ENCODE measurements around the gene HOXA7.

The HOXA7 gene

DNA sequence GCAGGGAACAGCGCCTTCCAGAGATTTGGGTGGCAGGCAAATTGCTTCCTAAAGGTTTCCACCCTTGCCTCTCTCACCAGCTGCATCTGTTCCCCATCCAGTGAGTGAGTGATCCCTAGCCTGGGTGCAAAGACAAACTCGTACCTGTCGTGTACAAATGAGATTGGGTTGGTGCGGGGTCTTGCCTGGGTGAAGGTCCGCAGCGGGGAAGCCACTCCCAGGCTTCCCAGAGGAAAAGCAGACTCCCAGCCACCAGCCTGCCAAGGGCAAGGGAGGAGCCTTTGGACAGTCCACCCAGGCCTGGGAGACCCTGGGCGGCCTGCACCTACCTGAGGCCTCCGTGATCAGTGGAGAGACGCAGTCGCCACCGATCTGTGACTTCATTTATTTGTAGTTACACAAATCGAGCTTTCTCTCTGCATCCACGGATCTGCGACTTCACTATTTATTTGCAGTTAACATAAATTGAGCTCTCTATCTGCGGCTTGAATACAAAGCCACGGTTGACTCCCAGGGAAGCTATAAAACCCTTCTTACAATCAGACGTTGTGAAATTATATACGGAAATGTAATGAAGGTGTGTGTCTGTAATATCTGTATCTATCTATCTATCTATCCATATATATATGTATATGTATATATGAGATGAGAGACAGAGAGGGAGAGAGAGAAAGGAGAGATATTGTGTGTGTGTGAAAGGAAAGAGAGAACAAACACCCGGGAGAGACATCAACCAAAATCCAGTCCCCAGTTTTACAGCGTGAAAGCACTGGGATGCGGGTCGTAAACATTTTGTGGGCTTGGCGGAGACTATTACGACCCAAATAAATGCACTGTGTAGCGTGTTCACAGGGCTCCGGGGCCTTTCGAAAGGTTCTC, 3.0 kb upstream of the HOXA7 start:
- DNase-seq (ENCODE audit: low spot score), result no peak

GRCh38 chr7:27158436-27159265, 2.2 kb upstream of the HOXA7 start:
- DNase-seq (ENCODE audit: low spot score), result no peak

DNA sequence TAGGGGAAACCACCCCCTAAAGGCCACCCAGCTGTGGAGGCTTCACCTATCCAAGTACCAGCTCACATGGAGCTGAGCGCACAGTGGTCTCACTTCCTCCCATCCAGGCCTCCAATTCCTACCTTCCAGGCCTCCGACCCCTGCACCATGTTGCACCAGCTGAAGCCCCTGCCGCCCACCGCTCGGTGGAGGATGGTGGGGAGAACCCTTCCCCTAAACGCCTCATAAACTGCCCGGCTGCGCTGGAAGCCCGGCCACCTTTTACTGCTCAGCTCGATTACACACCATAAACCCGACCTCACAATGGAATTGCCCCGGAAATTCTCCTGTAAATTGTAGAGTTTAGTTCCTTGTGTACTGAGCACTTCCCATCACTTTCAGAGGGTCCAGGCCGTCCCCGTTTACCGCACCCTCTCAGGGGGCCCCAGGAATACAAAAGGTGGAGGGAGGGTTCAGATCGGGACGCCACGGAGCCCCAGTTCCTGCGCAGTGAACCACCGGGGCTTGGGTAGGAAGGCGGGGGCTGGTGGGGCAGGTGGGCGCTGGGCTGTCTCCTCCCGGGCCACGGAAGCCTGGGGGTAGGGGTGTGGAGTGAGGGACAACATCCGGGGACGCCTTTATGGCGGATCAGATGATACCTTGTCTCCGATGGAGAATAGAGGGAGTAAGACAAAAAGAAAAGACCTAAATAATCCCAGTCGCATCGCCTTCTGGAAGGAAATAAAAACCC, 1.4 kb upstream of the HOXA7 start:
- no peak for DNase-seq (ENCODE audit: low spot score)

GRCh38 chr7:27156916-27157701, 634 bp upstream of the HOXA7 start:
- DNase-seq (ENCODE audit: low spot score), result no peak

- DNase-seq (ENCODE audit: low spot score), result no peak
Observed at GRCh38 chr7:27155816-27156507, 513 bp downstream of the HOXA7 start.

DNA sequence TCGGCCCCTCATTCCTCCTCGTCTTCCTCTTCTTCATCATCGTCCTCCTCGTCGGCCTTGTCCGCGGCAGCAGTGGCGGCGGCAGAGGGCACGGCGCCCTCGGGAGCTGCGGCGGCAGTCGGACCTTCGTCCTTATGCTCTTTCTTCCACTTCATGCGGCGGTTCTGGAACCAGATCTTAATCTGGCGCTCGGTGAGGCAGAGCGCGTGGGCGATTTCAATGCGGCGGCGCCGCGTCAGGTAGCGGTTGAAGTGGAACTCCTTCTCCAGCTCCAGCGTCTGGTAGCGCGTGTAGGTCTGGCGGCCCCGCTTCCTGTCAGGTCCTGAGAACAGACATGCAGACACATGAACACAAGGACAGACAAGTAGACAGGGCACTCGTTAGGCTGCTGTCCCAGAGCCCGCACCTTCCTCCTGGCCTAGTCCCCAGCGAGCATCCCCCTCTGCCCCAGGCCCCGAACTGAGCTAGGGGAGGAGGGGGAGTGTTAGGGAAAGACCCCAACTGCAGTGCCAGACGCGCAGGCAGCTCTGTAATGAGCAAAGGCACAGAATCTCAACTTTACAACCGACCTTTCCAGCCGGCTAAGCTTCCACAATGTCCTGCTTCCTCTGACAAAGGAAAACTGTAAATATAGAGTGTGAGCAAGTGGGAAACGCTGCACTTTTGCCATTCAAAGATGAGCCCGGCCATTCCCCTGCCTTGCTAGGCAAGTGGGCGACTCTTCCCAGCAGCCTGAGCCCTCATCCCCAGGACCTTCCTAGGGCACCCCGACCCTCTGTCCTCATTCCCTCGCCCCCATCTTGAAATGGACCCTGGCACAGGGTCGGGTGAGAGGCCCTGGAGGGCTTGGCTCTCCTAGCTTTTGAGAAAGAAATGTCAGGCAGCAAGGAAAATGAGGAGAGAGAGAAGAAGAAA, 1.3 kb downstream of the HOXA7 start:
- no peak for DNase-seq (ENCODE audit: low spot score)

DNA sequence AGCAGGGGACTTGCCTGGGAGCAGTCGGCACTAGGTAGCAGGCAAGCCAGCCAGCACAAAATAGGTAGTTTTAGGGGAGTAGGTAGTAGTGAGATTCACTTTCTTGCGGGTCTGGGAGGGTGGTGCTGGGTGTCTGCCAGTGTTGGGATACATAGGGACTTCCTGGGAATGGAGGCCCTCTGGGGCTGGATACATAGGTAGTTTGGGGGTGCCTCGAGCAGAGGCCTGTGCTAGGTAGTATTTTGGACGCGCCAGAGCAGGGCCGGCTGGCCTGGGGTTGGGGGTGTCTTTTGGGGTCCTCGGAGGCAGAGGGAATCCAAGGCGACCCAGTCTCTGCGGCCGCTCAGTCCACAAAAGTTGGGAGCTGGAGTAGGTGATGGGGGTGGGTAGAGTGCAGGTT, 2.1 kb downstream of the HOXA7 start:
- DNase-seq (ENCODE audit: low spot score), result no peak

GRCh38 chr7:27153526-27153925, 2.9 kb downstream of the HOXA7 start:
- no peak for DNase-seq (ENCODE audit: low spot score)

DNA sequence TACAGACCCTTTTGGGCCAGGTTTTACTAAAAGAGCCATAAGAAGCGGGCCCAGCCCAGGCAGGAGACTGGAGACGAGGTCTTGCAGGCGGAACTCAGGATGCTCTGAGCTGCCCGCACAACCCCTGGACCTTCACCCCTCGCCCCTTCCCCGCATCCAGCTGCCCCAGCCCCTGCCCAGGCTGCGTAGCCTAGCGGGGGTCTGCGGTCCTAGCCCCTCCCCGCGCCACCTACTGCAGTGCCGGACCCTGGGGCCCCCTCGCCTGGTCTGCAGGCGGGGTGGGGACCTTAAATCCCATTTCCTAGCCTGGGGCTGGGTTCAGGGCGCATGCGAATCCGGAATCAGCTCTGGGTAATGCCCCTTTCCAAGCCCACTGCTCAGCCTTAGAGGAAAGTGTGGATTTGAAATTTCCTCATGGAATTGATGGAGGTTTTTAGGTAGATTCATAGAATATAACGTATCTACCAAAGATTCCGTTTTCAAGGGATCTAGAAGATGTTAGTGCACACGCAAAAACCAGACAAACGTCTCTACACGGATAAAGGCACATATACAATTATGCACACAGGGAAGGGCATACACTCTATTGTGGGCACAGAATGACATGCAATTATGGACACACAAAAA, 3.5 kb downstream of the HOXA7 start:
- no peak for DNase-seq (ENCODE audit: low spot score)

GRCh38 chr7:27151931-27152815, 4.3 kb downstream of the HOXA7 start, which contains the start of gene HOXA3:
Gene HOXA3, minus strand, starts transcription at chr7:27152583. Its CDS starts 41,943 bp downstream, at chr7:27110640.
- DNase-seq (ENCODE audit: low spot score), result no peak

DNA sequence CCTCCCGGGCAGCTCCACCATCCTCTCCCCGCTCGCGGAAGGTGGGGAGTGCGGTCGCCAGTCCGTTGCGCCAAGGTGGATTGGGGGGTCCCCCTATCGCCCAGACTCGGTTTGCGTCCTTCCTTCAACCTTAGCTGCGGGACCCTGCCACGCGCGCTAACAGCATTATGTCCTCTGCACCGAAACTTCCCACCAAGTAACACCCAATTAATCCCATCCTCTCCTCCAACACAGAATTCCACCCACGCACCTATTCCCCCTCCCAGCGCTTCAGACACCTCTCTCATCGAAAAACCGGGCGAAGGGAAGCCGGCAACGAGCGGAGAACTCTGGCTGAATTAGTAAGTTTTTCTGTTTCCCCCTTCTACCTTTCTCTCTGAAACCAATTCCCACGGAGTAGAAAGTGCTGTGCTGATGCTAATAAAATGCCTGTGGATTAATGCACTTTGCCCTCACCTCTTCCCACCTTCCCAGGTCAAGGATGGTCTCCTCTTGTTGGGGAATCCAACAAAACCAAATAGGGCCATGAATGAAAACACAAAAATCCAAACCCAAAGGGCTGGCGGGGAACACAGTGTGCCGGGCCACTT, 5.0 kb downstream of the HOXA7 start:
- no peak for DNase-seq (ENCODE audit: low spot score)

DNA sequence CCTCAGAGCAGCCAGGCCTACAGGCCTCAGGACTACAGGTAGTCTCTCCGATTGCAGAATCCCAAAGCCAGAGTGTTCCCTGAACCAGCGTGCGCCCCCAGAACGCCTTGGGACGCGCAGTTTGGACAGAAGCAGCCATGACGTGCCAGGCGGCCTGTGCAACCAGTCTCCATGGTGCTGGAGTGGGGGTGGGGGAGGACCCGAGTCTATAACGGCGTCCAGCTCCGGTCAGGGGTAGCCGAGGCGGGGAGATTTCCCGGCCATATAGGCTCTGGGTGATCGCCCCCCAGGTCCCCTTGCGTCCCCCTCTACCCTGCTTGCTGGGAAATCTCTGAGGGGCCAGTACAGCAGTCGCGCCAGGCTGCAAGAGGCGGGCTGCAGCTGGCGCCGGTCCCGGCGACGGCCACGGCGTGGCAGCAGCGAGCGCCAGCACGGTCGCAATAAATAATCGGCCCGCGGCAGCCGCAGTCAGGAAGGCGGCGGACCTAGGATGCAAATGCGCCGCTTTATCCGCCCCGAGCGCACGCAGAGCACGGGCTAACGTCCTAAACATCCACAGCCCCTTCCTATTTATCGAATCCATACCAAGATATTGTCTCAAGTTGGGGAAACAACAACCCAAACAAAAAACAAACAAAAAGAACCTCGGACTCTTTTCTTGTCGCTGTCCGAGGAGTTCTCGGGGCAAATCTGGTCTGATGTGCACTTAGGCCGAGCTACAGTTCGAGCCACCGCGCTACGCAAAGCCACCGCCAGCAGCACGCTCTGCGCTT, 5.7 kb downstream of the HOXA7 start:
- peak; percentile 91 for DNase-seq (ENCODE audit: low spot score)

DNA sequence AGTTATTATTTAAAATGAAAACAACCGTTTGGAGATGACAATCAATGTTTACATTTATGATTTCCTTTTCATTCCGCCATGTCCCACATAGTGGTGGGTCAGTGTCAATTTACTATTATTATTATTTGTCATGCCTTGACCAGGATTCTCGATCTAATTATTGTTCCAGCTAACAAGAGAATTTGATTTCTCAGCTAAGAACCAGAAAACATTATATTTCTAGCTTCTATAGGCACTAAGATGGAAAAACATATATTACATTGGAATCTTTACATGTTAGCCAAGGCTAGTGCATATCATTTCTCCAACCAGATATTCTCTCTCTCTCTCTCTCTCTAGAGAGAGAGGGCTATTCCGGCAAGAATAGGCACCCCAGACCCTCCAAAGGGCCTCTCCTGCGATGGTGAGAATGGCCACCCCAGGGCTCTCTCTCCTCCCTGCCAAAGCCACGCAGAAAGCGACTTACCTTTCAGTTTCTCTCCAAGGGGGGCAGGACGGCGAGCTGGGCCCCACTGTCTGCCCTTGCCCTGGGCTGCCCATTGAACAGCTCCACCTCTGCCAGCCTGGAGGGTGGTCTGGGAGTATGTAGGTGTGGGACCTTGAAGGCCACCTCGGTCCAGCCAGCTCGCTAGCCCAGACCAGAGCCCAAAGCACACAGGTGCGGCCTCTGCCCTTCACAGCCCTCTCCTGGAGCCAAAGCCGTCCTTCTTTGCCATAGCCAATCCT, 6.5 kb downstream of the HOXA7 start:
- peak; percentile 59 for DNase-seq (ENCODE audit: low spot score)

GRCh38 chr7:27148756-27149641, 7.5 kb downstream of the HOXA7 start:
- no peak for DNase-seq (ENCODE audit: low spot score)

DNA sequence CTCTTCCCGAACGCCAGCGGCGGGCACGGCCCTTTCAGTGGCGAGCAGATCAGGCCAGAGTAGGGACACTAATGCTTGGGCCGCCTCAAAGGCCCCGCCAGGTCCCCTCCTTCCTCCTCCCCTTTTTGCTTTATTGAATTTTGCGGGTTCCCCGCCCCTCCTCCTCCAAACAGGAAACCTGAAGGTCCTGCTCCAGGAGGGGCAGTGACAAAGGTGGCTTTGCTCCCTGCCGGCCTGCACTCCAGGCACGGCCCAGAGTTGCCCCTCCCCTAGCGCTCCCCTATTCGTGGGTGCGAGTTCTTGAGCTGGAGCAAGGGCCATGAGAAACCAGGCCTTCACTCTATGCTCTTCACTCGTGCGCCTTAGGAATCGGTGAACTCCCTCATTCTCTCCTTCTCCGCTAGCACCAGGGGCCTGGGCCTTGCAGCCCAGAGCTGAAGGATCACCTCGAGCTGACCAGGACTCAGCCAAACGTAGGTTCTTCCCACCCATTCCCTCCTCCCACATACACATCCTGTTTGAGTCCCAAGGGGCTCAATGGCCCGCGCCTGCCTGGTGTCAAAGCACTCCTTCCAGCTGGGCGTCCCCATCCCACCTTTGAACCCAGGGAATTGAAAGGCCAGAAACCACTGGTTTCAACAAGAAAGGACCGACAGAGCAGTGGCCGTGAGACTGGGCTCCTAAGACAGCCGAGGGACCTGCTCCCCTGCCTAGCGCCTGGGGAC, 8.3 kb downstream of the HOXA7 start:
- DNase-seq (ENCODE audit: low spot score), result no peak
